Neuronal stem cell (in vitro differentiated cells): ENCODE results near the gene KRTAP4-5.
A peak's percentile ranks its signal among the peaks of the same experiment; 100 is the strongest.

Source experiments
- DNase-seq: peaks from one replicate; pipeline ENCODE4 v3.0.0-alpha.2; 2013; ENCODE audit warnings: low spot score
- H2AFZ ChIP-seq: one replicate; pipeline ENCODE4 v1.6.1; 2013; ENCODE audit warnings: mild to moderate bottlenecking, low read length, inconsistent platforms
- H2AK5ac ChIP-seq: 2 replicates; pipeline ENCODE4 v1.6.1; 2013; ENCODE audit warnings: low read depth, mild to moderate bottlenecking, inconsistent platforms, low read length, moderate library complexity, mixed read lengths
- H2BK120ac ChIP-seq: 2 replicates; pipeline ENCODE4 v1.6.1; 2013; ENCODE audit warnings: low read depth, mild to moderate bottlenecking, inconsistent platforms, low read length, moderate library complexity, mixed read lengths
- H2BK12ac ChIP-seq: one replicate; pipeline ENCODE4 v1.6.1; 2013; ENCODE audit warnings: low read length, inconsistent platforms
- H2BK15ac ChIP-seq: 2 replicates; pipeline ENCODE4 v1.6.1; 2013; ENCODE audit warnings: mild to moderate bottlenecking, low read length, inconsistent platforms, mixed read lengths
- H2BK5ac ChIP-seq: one replicate; pipeline ENCODE4 v1.6.1; 2013; ENCODE audit warnings: inconsistent platforms, mild to moderate bottlenecking, low read length, moderate library complexity
- H3K14ac ChIP-seq: one replicate; pipeline ENCODE4 v1.6.1; 2013; ENCODE audit warnings: low read length, inconsistent platforms
- H3K18ac ChIP-seq: 2 replicates; pipeline ENCODE4 v1.6.1; 2013; ENCODE audit warnings: low read length, inconsistent platforms
- H3K23ac ChIP-seq: 2 replicates; pipeline ENCODE4 v1.6.1; 2013; ENCODE audit warnings: low read depth, mild to moderate bottlenecking, mixed read lengths, low read length, inconsistent platforms; ENCODE audit not compliant: poor library complexity
- H3K27ac ChIP-seq: replicated peaks from 3 replicates; pipeline ENCODE4 v1.5.1; 2013; ENCODE audit warnings: low read length, inconsistent platforms
- H3K27me3 ChIP-seq, 3 experiments: 2 replicates each; pipeline ENCODE4 v1.6.1; 2013; ENCODE audit warnings: low read length in 3 of 3, mild to moderate bottlenecking in 2 of 3, inconsistent platforms in 1 of 3, low read depth in 1 of 3, mixed read lengths in 1 of 3, moderate library complexity in 1 of 3; ENCODE audit not compliant: control insufficient read depth in 3 of 3, insufficient read depth in 3 of 3
- H3K36me3 ChIP-seq, 2 donors: replicated peaks in 1 of 2; 2 replicates each; pipeline ENCODE4 v1.6.1; 2013; ENCODE audit warnings: low read length in 2 of 2; ENCODE audit not compliant: control insufficient read depth in 2 of 2, insufficient read depth in 2 of 2
- H3K4ac ChIP-seq: 2 replicates; pipeline ENCODE4 v1.6.1; 2013; ENCODE audit warnings: inconsistent platforms, mild to moderate bottlenecking, low read length, moderate library complexity
- H3K4me1 ChIP-seq, 2 donors: 1 replicate in 1 of 2; 2 replicates in 1 of 2; pipeline ENCODE4 v1.6.1; 2013; ENCODE audit warnings: low read length in 2 of 2, low read depth in 1 of 2; ENCODE audit not compliant: control insufficient read depth in 2 of 2, insufficient read depth in 1 of 2
- H3K4me2 ChIP-seq: one replicate; pipeline ENCODE4 v1.6.1; 2013; ENCODE audit warnings: mild to moderate bottlenecking, low read length, inconsistent platforms; ENCODE audit not compliant: insufficient read depth, poor library complexity, severe bottlenecking
- H3K4me3 ChIP-seq, 2 donors: 2 replicates each; pipeline ENCODE4 v1.5.1; 2013; ENCODE audit warnings: low read length in 2 of 2, mild to moderate bottlenecking in 2 of 2, inconsistent platforms in 1 of 2, moderate library complexity in 1 of 2
- H3K79me1 ChIP-seq: one replicate; pipeline ENCODE4 v1.6.1; 2013; ENCODE audit warnings: low read depth, mild to moderate bottlenecking, inconsistent platforms, low read length, moderate library complexity
- H3K9ac ChIP-seq: one replicate; pipeline ENCODE4 v1.6.1; 2013; ENCODE audit warnings: mild to moderate bottlenecking, low read depth, low read length, inconsistent platforms; ENCODE audit not compliant: poor library complexity
- H3K9me3 ChIP-seq, 2 donors: replicated peaks in 1 of 2; 2 replicates each; pipeline versions ENCODE3 to v1.6.1; 2013; ENCODE audit warnings: low read length in 2 of 2, mild to moderate bottlenecking in 2 of 2, inconsistent platforms in 1 of 2, low read depth in 1 of 2, mixed read lengths in 1 of 2, moderate library complexity in 1 of 2; ENCODE audit not compliant: control insufficient read depth in 2 of 2, insufficient read depth in 1 of 2
- H4K8ac ChIP-seq: one replicate; pipeline ENCODE4 v1.6.1; 2013; ENCODE audit warnings: low read depth, mild to moderate bottlenecking, inconsistent platforms, low read length, moderate library complexity
- H4K91ac ChIP-seq: one replicate; pipeline ENCODE4 v1.6.1; 2013; ENCODE audit warnings: low read length, low read depth, mild to moderate bottlenecking, inconsistent platforms; ENCODE audit not compliant: poor library complexity
- WGBS, 2 donors: extraction: QIAGEN DNeasy Blood & Tissue Kit; methylation state at CpG; one replicate each; pipeline ENCODE4 v1.1.7; 2013; ENCODE audit warnings: missing lambda C conversion rate in 2 of 2, mixed read lengths in 1 of 2; ENCODE audit not compliant: insufficient read length in 2 of 2, insufficient replicate concordance in 1 of 2; ENCODE audit errors: extremely low coverage in 2 of 2; 5-methylcytosine and 5-hydroxymethylcytosine counted together

KRTAP4-5 gene

DNA sequence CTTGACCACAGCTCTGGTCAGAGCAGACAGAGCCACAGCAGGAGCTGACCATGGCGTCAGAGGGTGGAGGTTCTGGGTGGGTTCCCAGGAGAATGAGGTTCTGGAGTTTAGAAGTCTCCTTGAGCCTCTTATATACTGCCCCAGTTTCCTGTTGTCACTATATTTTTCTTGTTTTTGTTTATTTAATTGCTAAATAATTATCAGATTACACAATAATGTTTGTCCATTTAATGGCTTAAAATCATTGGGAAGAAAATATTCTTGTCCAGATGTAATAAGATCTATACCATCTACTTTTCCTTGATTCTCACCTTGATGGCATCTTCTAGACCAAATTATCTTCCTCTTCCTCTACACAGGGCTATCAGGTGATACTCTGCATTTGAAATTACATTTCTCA, 18.5 kb upstream of the KRTAP4-5 start, which contains the start of gene KRTAP4-3:
Gene KRTAP4-3, minus strand, starts transcription at position 101 of the 400 bp plus-strand sequence. Its CDS starts 49 bp downstream, at position 52.
- H3K4me1 ChIP-seq = peaks cover 0 to 3% of the 10 kb centered on the region in 2 donors
- no peaks in the 10 kb centered on the region for H3K27me3 ChIP-seq
- no peak within 1 kb of the TSS for H2BK120ac ChIP-seq
- no peak within 1 kb of the TSS for H3K23ac ChIP-seq
- H4K8ac ChIP-seq = no peak within 1 kb of the TSS
- H3K27ac ChIP-seq = no peak within 1 kb of the TSS
- no peak within 1 kb of the TSS for H3K4me2 ChIP-seq
- H2AFZ ChIP-seq = no peak within 1 kb of the TSS
- peak within 1 kb of the TSS; percentile 76 for H3K18ac ChIP-seq
- DNase-seq = no peak
- no peak within 1 kb of the TSS for H3K4ac ChIP-seq
- H3K4me3 ChIP-seq = no peak within 1 kb of the TSS
- H3K79me1 ChIP-seq = no peaks in the 10 kb centered on the region
- no peaks in the 10 kb centered on the region for H3K9me3 ChIP-seq
- H2BK5ac ChIP-seq = no peak within 1 kb of the TSS
- H3K36me3 ChIP-seq = no peaks in the 10 kb centered on the region
- WGBS, 2 donors = no CpG with 5 or more reads among the region's 1 CpG
- peak within 1 kb of the TSS; percentile 14 for H3K14ac ChIP-seq
- no peak within 1 kb of the TSS for H4K91ac ChIP-seq
- H2AK5ac ChIP-seq = no peak within 1 kb of the TSS
- H3K9ac ChIP-seq = peak within 1 kb of the TSS; percentile 9
- peak within 1 kb of the TSS; percentile 21 for H2BK15ac ChIP-seq
- H2BK12ac ChIP-seq = no peak within 1 kb of the TSS

DNA sequence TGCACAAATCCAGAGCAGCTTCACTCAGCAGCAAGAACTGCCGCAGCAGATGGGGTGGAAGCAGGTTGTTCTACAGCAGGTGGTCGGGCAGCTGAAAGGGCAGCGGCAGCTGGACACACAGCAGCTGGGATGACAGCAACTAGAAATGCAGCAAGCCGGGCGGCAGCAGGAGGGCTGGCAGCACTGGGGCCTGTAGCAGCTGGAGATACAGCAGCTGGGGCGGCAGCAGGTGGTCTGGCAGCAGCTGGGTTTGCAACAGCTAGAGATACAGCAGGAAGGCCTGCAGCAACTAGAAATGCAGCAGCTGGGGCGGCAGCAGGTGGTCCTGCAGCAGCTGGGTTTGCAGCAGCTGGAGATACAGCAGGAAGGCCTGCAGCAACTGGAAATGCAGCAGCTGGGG, 17.9 kb upstream of the KRTAP4-5 start:
- no peak overlapping the region for H2BK5ac ChIP-seq
- no CpG with 5 or more reads among the region's 7 CpGs for WGBS, 2 donors
- H3K27ac ChIP-seq = no peak overlapping the region

DNA sequence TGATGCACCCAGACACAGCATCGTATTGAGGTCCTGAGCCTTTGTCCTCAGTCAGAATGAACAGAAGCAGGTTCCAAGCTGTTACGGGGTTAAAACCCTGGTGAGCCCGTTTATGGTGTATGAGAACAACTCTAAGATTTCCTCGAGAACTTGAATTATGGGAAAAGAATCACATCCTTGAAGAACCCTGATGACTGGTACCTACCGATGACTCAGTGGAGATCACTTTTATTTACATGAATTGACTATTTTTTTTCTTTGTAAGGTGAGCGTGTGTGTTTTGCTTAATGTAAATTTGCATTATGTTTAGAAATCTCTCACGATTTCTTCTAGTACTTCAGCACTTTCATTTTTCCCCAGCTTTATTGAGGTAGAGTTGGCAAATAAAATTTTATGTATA, 14.2 kb upstream of the KRTAP4-5 start:
- H3K9me3 ChIP-seq = no peaks in the 10 kb centered on the region
- H3K4me1 ChIP-seq = peaks cover 0 to 5% of the 10 kb centered on the region in 2 donors
- no peaks in the 10 kb centered on the region for H3K79me1 ChIP-seq
- no peak overlapping the region for H4K91ac ChIP-seq
- no peak overlapping the region for H2AFZ ChIP-seq
- no peak overlapping the region for H2BK15ac ChIP-seq
- H3K14ac ChIP-seq = no peak overlapping the region
- no peak for DNase-seq
- no CpG with 5 or more reads among the region's 7 CpGs for WGBS, 2 donors
- no peak overlapping the region for H3K4ac ChIP-seq
- no peak overlapping the region for H3K9ac ChIP-seq
- no peaks in the 10 kb centered on the region for H3K27me3 ChIP-seq
- no peak overlapping the region for H3K4me2 ChIP-seq
- H3K4me3 ChIP-seq = no peak overlapping the region
- H2BK12ac ChIP-seq = no peak overlapping the region
- no peak overlapping the region for H2AK5ac ChIP-seq
- H2BK120ac ChIP-seq = no peak overlapping the region
- H3K23ac ChIP-seq = no peak overlapping the region
- no peaks in the 10 kb centered on the region for H3K36me3 ChIP-seq
- no peak overlapping the region for H3K18ac ChIP-seq
- no peak overlapping the region for H3K27ac ChIP-seq
- no peak overlapping the region for H4K8ac ChIP-seq
- H2BK5ac ChIP-seq = no peak overlapping the region

More for the DNA sequence above, 17.9 kb upstream of the KRTAP4-5 start:
- Histone ChIP-seq H4K91ac (no peak overlapping the region), H3K18ac (peak overlapping the region; percentile 76), H2BK120ac (no peak overlapping the region), H3K27me3 (no peaks in the 10 kb centered on the region), H3K4me3 (no peak overlapping the region), H2BK15ac (peak overlapping the region; percentile 21), H3K4me2 (no peak overlapping the region), H4K8ac (no peak overlapping the region), H2AFZ (no peak overlapping the region), H3K36me3 (no peaks in the 10 kb centered on the region), H2AK5ac (no peak overlapping the region), H3K9me3 (no peaks in the 10 kb centered on the region), H3K9ac (peak overlapping the region; percentile 9), H3K79me1 (no peaks in the 10 kb centered on the region), H2BK12ac (no peak overlapping the region), H3K14ac (peak overlapping the region; percentile 14), H3K4ac (no peak overlapping the region), H3K23ac (no peak overlapping the region), H3K4me1 (peaks cover 0 to 3% of the 10 kb centered on the region in 2 donors)
- no peak for DNase-seq

DNA sequence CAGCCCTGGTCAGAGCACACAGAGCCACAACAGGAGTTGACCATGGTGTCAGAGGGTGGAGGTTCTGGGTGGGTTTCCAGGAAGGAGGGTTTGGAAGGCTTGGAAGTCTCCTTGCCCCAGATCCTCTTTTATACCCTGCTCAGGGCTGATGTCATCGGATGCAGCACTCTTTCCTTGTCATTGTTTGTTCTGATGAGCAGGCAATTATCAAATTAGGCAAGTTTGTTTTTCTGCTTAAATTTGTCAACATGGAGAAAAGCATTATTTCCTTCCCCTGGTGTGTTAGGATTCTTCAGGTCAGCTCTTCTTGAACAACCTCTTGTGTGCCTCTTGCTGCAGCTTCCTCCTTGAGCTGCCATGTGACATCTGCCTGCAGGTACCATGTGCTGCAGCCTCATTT, 11.0 kb upstream of the KRTAP4-5 start, which contains the start of gene KRTAP4-4:
Gene KRTAP4-4, minus strand, starts transcription at position 101 of the 400 bp plus-strand sequence. Its CDS starts 57 bp downstream, at position 44.
- Histone ChIP-seq H3K36me3 (no peaks in the 10 kb centered on the region), H3K27me3 (no peaks in the 10 kb centered on the region), H3K4me3 (no peak within 1 kb of the TSS), H3K4me1 (peaks cover 0 to 2% of the 10 kb centered on the region in 2 donors), H3K23ac (peak within 1 kb of the TSS; percentile 5), H2AK5ac (no peak within 1 kb of the TSS), H3K9ac (peak within 1 kb of the TSS; percentile 0), H2BK12ac (no peak within 1 kb of the TSS), H4K91ac (no peak within 1 kb of the TSS), H3K14ac (no peak within 1 kb of the TSS), H2BK120ac (no peak within 1 kb of the TSS), H3K9me3 (no peaks in the 10 kb centered on the region), H3K4me2 (no peak within 1 kb of the TSS), H2AFZ (no peak within 1 kb of the TSS), H2BK5ac (no peak within 1 kb of the TSS), H3K4ac (peak within 1 kb of the TSS; percentile 84), H2BK15ac (no peak within 1 kb of the TSS), H3K27ac (no peak within 1 kb of the TSS), H3K18ac (peak within 1 kb of the TSS; percentile 28), H4K8ac (no peak within 1 kb of the TSS), H3K79me1 (no peaks in the 10 kb centered on the region)
- DNase-seq = no peak
- no CpG with 5 or more reads among the region's 1 CpG for WGBS, 2 donors
